Gastrocnemius medialis (tissue), 4 donors: ENCODE data around the gene SLC7A4. TPM values are rescaled to one million over a fixed set of nuclear protein-coding genes. Genes with fewer than 3 reads are reported as not detected.

Source experiments
- ATAC-seq, 2 donors: fragments of 150-250 bp; one replicate each; pipeline ENCODE4 v1.9.1; 2016
- DNase-seq, 2 donors: peaks; one replicate each; pipeline ENCODE4 v3.0.0-alpha.2; 2019
- H3K27ac ChIP-seq, 4 donors: fragments of 200-600 bp; sonication (generic); 1 replicate in 1 of 4; 2 replicates in 3 of 4; pipeline ENCODE4 v1.5.1; 2016 to 2018; ENCODE audit warnings: mild to moderate bottlenecking in 2 of 4, moderate library complexity in 1 of 4
- H3K27me3 ChIP-seq, 3 donors: fragments of 200-600 bp; sonication (generic) in 2 of 3; 1 replicate in 1 of 3; 2 replicates in 2 of 3; pipeline versions ENCODE4 v1.5.1 to v1.6.0; 2016 to 2019; ENCODE audit warnings: mild to moderate bottlenecking in 1 of 3, moderate library complexity in 1 of 3
- H3K36me3 ChIP-seq, 2 donors: fragments of 200-600 bp; sonication (generic) in 1 of 2; one replicate each; pipeline ENCODE4 v1.5.1; 2017 to 2018
- H3K4me1 ChIP-seq, 2 donors: fragments of 200-600 bp; sonication (generic) in 1 of 2; one replicate each; pipeline ENCODE4 v1.5.1; 2016 to 2017; ENCODE audit warnings: mild to moderate bottlenecking in 2 of 2
- H3K4me3 ChIP-seq, 4 donors: fragments of 200-600 bp; sonication (generic) in 3 of 4; 1 replicate in 1 of 4; 2 replicates in 3 of 4; pipeline ENCODE4 v1.5.1; 2016 to 2019; ENCODE audit warnings: mild to moderate bottlenecking in 2 of 4
- H3K9me3 ChIP-seq, 3 donors: fragments of 200-600 bp; sonication (generic) in 2 of 3; 1 replicate in 1 of 3; 2 replicates in 2 of 3; pipeline ENCODE4 v1.5.1; 2016 to 2019
- POLR2A ChIP-seq, 2 donors: fragments of 450-650 bp; IDR thresholded peaks; one replicate each; pipeline ENCODE4 v1.6.1; 2017; ENCODE audit warnings: antibody characterized with exemption in 2 of 2, mild to moderate bottlenecking in 2 of 2, moderate library complexity in 2 of 2
- in situ Hi-C, 4 donors: fragments of 200-750 bp; cut with MboI; loops; one replicate each; pipeline versions ENCODE4 v1.15.0 to v1.8.0; 2017; ENCODE audit warnings: low sequenced_read_pairs in 4 of 4
- intact Hi-C: fragments of 100-400 bp; cut with DNase I; formaldehyde crosslinking; loops from one replicate; pipeline ENCODE4 v1.15.1; 2023; ENCODE audit warnings: low total_unique reads
- total RNA-seq, 4 donors: library from RNA; depleted of rRNA; stranded (reverse); fragments of >200 nt; gene quantifications; one replicate each; pipeline versions ENCODE4 v1.1.0 to v1.2.3, GENCODE V29; 2016
- TF ChIP-seq, protein P1 (sequence below), 5 experiments: fragments of 450-650 bp in 3 of 5; fragments of 200-600 bp in 2 of 5; sonication (generic) in 2 of 5; IDR thresholded peaks in 4 of 5; conservative IDR thresholded peaks in 1 of 5; 1 replicate in 4 of 5; 2 replicates in 1 of 5; pipeline ENCODE4 v1.5.1; 2016 to 2019; ENCODE audit warnings: antibody characterized with exemption in 5 of 5, mild to moderate bottlenecking in 3 of 5, moderate library complexity in 3 of 5

Gene SLC7A4
- total RNA-seq, 4 donors from 2014 or later = not detected

- TF ChIP-seq POLR2A (IDR thresholded peaks at IDR 0.05) = no peak
- TF ChIP-seq, protein P1, sequence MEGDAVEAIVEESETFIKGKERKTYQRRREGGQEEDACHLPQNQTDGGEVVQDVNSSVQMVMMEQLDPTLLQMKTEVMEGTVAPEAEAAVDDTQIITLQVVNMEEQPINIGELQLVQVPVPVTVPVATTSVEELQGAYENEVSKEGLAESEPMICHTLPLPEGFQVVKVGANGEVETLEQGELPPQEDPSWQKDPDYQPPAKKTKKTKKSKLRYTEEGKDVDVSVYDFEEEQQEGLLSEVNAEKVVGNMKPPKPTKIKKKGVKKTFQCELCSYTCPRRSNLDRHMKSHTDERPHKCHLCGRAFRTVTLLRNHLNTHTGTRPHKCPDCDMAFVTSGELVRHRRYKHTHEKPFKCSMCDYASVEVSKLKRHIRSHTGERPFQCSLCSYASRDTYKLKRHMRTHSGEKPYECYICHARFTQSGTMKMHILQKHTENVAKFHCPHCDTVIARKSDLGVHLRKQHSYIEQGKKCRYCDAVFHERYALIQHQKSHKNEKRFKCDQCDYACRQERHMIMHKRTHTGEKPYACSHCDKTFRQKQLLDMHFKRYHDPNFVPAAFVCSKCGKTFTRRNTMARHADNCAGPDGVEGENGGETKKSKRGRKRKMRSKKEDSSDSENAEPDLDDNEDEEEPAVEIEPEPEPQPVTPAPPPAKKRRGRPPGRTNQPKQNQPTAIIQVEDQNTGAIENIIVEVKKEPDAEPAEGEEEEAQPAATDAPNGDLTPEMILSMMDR (IDR thresholded peaks at IDR 0.05 in 4 of 5, conservative IDR thresholded peaks at IDR 0.05 in 1 of 5) = no peak
These were observed 38.0 kb downstream of the SLC7A4 start for GRCh38 chr22:20994128-20994901.

GRCh38 chr22:20993304-20994127 lies 38.8 kb downstream of the SLC7A4 start:
- in situ Hi-C loops = no loop called here
- DNase-seq = no peak

More at GRCh38 chr22:20994128-20994901, 38.0 kb downstream of the SLC7A4 start:
- ATAC-seq (no peak), DNase-seq (no peak)
- H3K4me1 ChIP-seq = no peaks in the 10 kb centered on the region
- in situ Hi-C loops (no loop called here), intact Hi-C loops (no loop called here)
- no peaks in the 10 kb centered on the region for H3K27me3 ChIP-seq
- peaks cover 0 to 73% of the 10 kb centered on the region in 2 donors for H3K36me3 ChIP-seq
- H3K9me3 ChIP-seq = no peaks in the 10 kb centered on the region
- no peak overlapping the region for H3K27ac ChIP-seq
- H3K4me3 ChIP-seq = no peak overlapping the region

DNA sequence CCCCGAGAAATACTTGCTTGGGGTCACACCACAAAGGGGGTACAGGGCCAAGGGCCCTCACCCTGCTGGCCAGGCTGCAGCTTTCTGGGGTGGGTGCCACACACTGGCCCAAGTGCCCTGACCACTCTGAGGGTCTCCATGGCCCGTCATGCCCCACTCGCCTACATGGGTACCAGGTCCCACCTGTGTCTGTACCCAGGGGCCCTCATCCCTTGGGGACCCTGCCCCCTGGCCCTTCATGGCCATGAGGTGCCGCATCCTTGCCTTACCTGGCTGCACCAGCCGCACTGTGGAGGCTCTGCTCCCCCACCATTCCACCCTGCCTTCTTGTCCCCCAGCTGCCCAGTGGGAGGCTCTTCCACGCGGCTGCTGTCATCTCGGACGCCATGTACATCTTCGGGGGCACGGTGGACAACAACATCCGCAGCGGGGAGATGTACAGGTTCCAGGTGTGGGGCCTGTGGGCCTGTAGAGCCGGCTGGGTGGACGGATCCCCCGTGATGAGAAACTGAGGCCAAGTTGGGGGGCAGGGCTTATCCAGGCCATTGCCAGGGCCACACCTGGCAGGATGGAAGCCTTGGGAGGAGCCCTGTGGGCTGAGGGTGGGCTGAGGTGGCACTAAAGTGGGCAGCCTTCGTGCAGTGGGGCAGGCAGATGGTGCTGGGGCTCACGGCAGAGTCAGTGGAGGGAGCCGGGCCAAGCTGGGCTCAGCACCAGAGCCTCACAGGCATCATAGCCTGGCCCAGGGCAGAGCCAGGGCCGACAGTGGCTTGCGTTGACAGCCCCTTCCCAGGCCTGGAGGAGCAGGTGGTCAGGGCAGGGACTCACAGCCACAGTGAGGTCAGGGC lies 39.7 kb downstream of the SLC7A4 start:
- ATAC-seq (no peak), DNase-seq (no peak)
- H3K36me3 ChIP-seq = peaks cover 0 to 69% of the 10 kb centered on the region in 2 donors
- no peaks in the 10 kb centered on the region for H3K27me3 ChIP-seq
- TF ChIP-seq, protein P1 (IDR thresholded peaks at IDR 0.05 in 4 of 5, conservative IDR thresholded peaks at IDR 0.05 in 1 of 5) = no peak
- no peak for TF ChIP-seq POLR2A (IDR thresholded peaks at IDR 0.05)
- no peaks in the 10 kb centered on the region for H3K4me1 ChIP-seq
- H3K4me3 ChIP-seq = no peak overlapping the region
- intact Hi-C loops (no loop called here), in situ Hi-C loops (no loop called here)
- H3K27ac ChIP-seq = no peak overlapping the region
- no peaks in the 10 kb centered on the region for H3K9me3 ChIP-seq

More at GRCh38 chr22:20993304-20994127, 38.8 kb downstream of the SLC7A4 start:
- Histone ChIP-seq H3K27me3 (no peaks in the 10 kb centered on the region), H3K4me1 (no peaks in the 10 kb centered on the region), H3K9me3 (no peaks in the 10 kb centered on the region), H3K36me3 (peaks cover 0 to 69% of the 10 kb centered on the region in 2 donors), H3K4me3 (no peak overlapping the region), H3K27ac (no peak overlapping the region)
- intact Hi-C loops = no loop called here
- TF ChIP-seq, protein P1 (IDR thresholded peaks at IDR 0.05 in 4 of 5, conservative IDR thresholded peaks at IDR 0.05 in 1 of 5) = no peak
- TF ChIP-seq POLR2A (IDR thresholded peaks at IDR 0.05) = no peak
- no peak for ATAC-seq

DNA sequence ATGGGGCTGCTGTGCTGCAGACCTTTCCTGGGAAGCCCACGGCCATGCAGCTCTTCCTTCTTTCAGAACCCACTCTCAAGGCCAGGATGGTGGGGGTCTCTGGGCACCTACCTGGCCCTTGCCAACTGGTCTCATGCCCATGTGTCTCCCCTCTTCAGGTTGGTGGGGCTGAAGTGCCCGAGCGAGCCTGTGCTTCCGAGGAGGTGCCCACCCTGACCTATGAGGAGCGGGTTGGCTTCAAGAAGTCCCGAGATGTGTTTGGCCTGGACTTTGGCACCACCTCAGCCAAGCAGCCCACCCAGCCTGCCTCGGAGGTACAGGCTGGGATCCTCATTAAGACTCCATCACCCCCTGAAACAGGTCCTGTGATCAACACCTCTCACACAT lies 40.3 kb downstream of the SLC7A4 start:
- TF ChIP-seq, protein P1 (IDR thresholded peaks at IDR 0.05 in 4 of 5, conservative IDR thresholded peaks at IDR 0.05 in 1 of 5) = no peak
- TF ChIP-seq POLR2A (IDR thresholded peaks at IDR 0.05) = no peak
- H3K4me1 ChIP-seq = no peaks in the 10 kb centered on the region
- H3K4me3 ChIP-seq = no peak overlapping the region
- in situ Hi-C loops = no loop called here
- intact Hi-C loops = no loop called here
- DNase-seq (no peak), ATAC-seq (no peak)
- no peak overlapping the region for H3K27ac ChIP-seq
- no peaks in the 10 kb centered on the region for H3K9me3 ChIP-seq
- peaks cover 0 to 68% of the 10 kb centered on the region in 2 donors for H3K36me3 ChIP-seq
- H3K27me3 ChIP-seq = no peaks in the 10 kb centered on the region
